Right lobe of liver (tissue), 4 donors: ENCODE results near the gene CARD19.

Experiments
- CTCF ChIP-seq, 4 donors: fragments of 200-600 bp in 3 of 4; fragments of 450-650 bp in 1 of 4; IDR thresholded peaks; one replicate each; pipeline versions ENCODE4 v1.5.1 to v1.8.0; 2016 to 2022; ENCODE audit warnings: antibody characterized with exemption in 4 of 4, mild to moderate bottlenecking in 2 of 4
- POLR2A ChIP-seq: fragments of 450-650 bp; IDR thresholded peaks from one replicate; pipeline ENCODE4 v1.6.1; 2017; ENCODE audit warnings: antibody characterized with exemption, mild to moderate bottlenecking
- donor health status: DM: no; HTN: no; CAD: no.
- donor health status: DM: no; HTN: no; CAD: no.
- donor health status: DM: no; HTN: yes; CAD: no.

- TF ChIP-seq POLR2A (no peak), CTCF (IDR thresholded peaks at IDR 0.05) (no peak)
Measured at GRCh38 chr9:93087971-93088655, 7.9 kb upstream of the CARD19 start.
